Endothelial cell (in vitro differentiated cells): ENCODE measurements around the gene MYO7B. TPM values are rescaled to one million over a fixed set of nuclear protein-coding genes. Genes with fewer than 3 reads are reported as not detected.
"Not testable (repeated sequence)": the region's sequence is repeated elsewhere in the genome, so short reads cannot be mapped to it uniquely, and the experiment has no call there.

Experiments
- DNase-seq: peaks from one replicate; pipeline ENCODE4 v3.0.0; 2021; ENCODE audit warnings: low spot score
- H3K27ac Mint-ChIP-seq: one replicate; pipeline ENCODE4 v1.8.0; 2021; ENCODE audit warnings: mixed read lengths, inconsistent platforms; ENCODE audit not compliant: unreplicated experiment
- H3K27me3 Mint-ChIP-seq: one replicate; pipeline ENCODE4 v1.8.0; 2021; ENCODE audit warnings: mild to moderate bottlenecking, moderate library complexity, mixed read lengths, inconsistent platforms; ENCODE audit not compliant: unreplicated experiment
- H3K36me3 Mint-ChIP-seq: one replicate; pipeline ENCODE4 v1.8.0; 2021; ENCODE audit warnings: mild to moderate bottlenecking, low read depth, mixed read lengths, inconsistent platforms; ENCODE audit not compliant: unreplicated experiment
- H3K4me1 Mint-ChIP-seq: one replicate; pipeline ENCODE4 v1.8.0; 2021; ENCODE audit warnings: mild to moderate bottlenecking, mixed read lengths, inconsistent platforms; ENCODE audit not compliant: unreplicated experiment
- H3K4me3 Mint-ChIP-seq: one replicate; pipeline ENCODE4 v1.8.0; 2021; ENCODE audit warnings: mild to moderate bottlenecking, mixed read lengths, inconsistent platforms; ENCODE audit not compliant: unreplicated experiment
- H3K9me3 Mint-ChIP-seq: one replicate; pipeline ENCODE4 v1.8.0; 2021; ENCODE audit warnings: mixed read lengths, inconsistent platforms; ENCODE audit not compliant: unreplicated experiment
- total RNA-seq: library from RNA; stranded (reverse); fragmentation: NEBNext Ultra II Directional; extraction: Animal tissue kit (Norgen Biotek cat#: 25700); gene quantifications from one replicate; pipeline ENCODE4 v1.2.1, GENCODE V29; 2021; ENCODE audit not compliant: unreplicated experiment
- TF ChIP-seq, protein P1 (sequence below): fragments of 200-600 bp; sonication (generic); IDR thresholded peaks from one replicate; pipeline ENCODE4 v1.5.0; 2021; ENCODE audit warnings: antibody characterized with exemption; ENCODE audit not compliant: unreplicated experiment

Gene MYO7B
- total RNA-seq, 1 donor from 2014 or later: 0.90 TPM

DNA sequence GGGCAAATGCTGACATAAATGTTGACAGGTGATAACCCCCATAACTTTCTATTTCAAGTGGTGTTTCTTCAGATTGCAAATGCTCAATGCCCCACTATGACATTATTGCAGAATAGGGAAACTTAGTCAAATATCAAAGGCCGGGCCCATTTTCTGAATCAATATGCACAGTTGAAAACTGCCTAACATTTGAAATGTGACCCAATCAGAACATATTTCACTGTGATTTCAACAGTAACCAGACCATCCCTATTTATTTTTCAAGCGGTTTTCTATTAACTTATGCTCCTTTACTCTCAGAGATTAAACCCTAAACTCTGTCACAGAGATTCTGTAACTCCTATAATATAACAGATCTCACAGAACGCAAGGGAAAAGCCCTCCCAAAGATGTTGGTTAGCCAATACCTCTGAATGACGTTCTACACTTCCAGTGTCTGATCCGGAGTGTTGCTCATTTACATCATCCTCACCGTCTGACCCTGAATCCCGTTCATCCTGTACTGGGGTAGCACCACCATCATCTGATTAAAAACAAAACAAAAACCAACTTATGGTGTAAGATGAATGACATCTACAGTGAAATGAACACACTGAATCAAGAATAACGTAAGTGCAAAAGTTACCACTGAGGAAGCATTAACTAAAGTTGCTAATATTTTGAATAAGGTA lies 12.1 kb upstream of the MYO7B start:
- Mint-ChIP-seq H3K9me3 (no peaks in the 10 kb centered on the region), H3K4me3 (no peak overlapping the region), H3K36me3 (peaks cover 14% of the 10 kb centered on the region), H3K4me1 (peaks cover 18% of the 10 kb centered on the region), H3K27ac (no peak overlapping the region), H3K27me3 (peaks cover 14% of the 10 kb centered on the region)
- no peak for DNase-seq
- TF ChIP-seq, protein P1, sequence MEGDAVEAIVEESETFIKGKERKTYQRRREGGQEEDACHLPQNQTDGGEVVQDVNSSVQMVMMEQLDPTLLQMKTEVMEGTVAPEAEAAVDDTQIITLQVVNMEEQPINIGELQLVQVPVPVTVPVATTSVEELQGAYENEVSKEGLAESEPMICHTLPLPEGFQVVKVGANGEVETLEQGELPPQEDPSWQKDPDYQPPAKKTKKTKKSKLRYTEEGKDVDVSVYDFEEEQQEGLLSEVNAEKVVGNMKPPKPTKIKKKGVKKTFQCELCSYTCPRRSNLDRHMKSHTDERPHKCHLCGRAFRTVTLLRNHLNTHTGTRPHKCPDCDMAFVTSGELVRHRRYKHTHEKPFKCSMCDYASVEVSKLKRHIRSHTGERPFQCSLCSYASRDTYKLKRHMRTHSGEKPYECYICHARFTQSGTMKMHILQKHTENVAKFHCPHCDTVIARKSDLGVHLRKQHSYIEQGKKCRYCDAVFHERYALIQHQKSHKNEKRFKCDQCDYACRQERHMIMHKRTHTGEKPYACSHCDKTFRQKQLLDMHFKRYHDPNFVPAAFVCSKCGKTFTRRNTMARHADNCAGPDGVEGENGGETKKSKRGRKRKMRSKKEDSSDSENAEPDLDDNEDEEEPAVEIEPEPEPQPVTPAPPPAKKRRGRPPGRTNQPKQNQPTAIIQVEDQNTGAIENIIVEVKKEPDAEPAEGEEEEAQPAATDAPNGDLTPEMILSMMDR: no peak

DNA sequence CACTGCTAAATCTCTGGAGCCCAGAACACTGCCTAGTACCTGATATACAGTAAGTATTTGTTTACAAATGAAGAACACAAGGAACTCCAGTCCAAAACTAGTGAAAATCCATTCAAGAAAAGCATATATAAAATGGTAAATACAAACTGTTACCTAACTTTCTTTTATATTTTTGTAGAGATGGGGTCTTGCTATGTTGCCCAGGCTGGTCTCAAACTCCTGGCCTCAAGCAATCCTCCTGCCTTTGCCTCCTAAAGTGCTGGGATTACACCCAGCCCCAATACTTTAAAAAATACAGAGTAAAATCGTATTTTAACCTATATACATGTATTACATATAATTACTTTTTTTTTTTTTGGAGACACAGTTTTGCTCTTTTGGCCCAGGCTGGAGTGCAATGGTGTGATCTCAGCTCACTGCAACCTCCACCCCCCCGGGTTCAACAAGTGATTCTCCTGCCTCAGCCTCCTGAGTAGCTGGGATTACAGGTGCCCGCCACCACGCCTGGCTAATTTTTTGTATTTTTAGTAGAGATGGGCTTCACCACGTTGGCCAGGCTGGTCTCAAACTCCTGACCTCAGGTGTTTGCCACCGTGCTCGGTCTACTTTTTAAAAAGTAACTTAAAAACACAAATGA lies 11.2 kb upstream of the MYO7B start:
- peaks cover 14% of the 10 kb centered on the region for H3K27me3 Mint-ChIP-seq
- peaks cover 14% of the 10 kb centered on the region for H3K36me3 Mint-ChIP-seq
- peaks cover 18% of the 10 kb centered on the region for H3K4me1 Mint-ChIP-seq
- not testable (repeated sequence) for H3K9me3 Mint-ChIP-seq, H3K4me3 Mint-ChIP-seq, DNase-seq, H3K27ac Mint-ChIP-seq

DNA sequence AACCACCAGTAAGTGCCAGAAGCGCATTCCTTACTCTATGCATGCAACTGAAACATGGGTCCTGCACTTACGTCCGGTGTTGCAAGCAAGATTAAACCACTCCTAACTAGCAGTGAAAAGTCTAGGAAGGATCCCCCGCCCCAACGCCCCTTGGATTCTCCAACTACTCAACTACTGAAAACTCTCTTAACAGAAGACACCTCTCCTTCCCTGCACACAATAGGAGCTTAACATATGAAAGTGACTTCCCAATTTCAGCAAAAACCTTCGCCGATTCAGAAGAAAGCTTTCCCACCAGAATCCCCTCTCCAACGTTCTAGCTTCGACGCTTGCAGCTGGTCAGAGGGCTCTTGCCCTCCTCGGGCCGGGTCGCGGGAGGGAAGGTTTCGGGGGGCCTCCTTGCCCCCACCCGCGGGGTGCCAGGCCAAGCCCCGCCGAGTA lies 9.8 kb upstream of the MYO7B start:
- peak overlapping the region; percentile 99 for H3K4me3 Mint-ChIP-seq
- TF ChIP-seq, protein P1: no peak
- no peaks in the 10 kb centered on the region for H3K9me3 Mint-ChIP-seq
- peaks cover 18% of the 10 kb centered on the region for H3K27me3 Mint-ChIP-seq
- H3K36me3 Mint-ChIP-seq: peaks cover 14% of the 10 kb centered on the region
- DNase-seq: peak; percentile 31
- H3K4me1 Mint-ChIP-seq: peaks cover 18% of the 10 kb centered on the region
- H3K27ac Mint-ChIP-seq: peak overlapping the region; percentile 97

DNA sequence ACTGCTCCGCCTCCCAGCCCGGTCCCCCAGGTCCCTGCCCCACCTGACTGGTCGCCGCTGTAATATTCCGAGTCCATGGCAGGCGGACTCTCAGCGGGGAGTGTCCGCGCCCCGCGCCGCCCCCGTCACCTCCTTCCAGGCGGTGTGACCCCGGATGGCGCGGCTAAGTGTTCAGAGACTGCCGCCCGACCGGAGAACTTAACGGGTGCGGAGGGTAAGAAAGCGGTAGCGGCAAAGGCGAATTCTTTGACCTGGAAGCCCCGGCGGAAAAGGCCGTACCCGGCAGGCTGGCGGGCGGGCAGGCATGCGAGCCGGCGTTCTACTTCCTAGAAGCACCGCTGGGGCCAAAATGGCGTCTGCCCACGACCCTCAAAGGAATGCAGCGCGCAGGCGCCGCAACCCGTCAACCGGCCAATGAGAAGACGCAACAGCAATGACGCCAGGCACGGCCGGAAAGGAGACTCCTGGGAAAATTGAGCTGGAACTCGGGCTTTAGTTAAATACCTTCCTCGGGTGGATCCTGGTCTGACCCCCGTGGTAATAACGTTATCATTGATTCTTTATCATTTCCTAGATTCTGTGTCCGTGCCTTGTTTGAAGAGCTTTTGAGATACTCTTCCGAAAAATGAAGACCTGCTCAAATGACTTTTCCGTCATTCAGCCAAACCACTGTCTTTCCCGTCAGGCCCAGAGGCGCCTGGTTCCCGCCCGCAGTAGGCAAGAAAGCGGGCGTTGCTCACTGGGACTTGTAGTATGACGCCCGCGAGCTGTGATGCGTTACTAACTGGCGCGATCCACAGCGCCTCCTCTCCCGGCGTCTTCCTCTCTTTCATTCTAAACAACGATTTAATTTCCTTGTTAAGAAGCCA lies 9.1 kb upstream of the MYO7B start, which contains the start of gene IWS1:
Gene IWS1, minus strand, starts transcription at position 358 of the 869 bp plus-strand sequence. Its CDS starts 281 bp downstream, at position 77.
- Mint-ChIP-seq H3K9me3 (no peaks in the 10 kb centered on the region), H3K4me1 (peaks cover 18% of the 10 kb centered on the region), H3K4me3 (peak within 1 kb of the TSS; percentile 99), H3K36me3 (peaks cover 14% of the 10 kb centered on the region), H3K27me3 (peaks cover 18% of the 10 kb centered on the region), H3K27ac (peak within 1 kb of the TSS; percentile 97)
- TF ChIP-seq, protein P1: no peak
- peak; percentile 93 for DNase-seq

DNA sequence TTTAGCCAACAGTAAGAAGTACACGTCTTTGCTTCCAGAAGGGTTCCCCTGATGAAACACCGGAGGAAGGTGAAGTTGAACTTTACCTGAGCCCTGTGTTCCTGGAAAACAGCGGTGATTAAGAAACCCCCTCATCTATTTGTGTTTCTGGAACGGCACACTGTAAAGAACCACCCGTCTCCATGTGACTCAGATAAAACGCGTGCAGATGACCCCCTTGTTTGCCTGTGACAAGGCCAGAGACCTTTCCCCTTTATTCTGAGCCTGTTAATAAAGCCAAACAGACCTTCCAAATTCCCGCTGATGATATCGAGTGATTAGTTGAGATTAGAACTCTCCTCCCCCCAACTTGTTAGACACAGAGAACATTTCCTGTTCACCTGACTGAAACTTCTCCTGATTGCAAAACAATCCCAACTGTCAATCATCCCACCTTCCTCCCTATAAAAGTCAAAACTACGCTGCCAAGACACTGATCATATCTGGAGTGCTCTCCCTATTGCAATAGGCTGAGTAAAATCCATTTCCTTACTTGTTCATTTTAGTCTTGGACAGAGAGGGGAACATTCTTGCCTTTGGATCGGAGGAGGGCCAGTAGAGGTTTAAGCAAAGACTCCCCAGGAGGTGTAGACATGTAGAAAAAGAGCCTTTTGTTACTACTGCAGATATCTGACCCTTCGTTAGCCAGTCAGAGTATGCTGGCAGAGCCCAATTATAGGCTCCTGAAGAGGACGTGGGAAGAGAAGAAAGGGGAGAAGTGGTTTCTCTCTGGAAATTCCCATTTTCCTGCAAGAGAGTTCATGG lies 8.3 kb upstream of the MYO7B start:
- peaks cover 18% of the 10 kb centered on the region for H3K4me1 Mint-ChIP-seq
- TF ChIP-seq, protein P1: no peak
- peak overlapping the region; percentile 99 for H3K4me3 Mint-ChIP-seq
- H3K9me3 Mint-ChIP-seq: no peaks in the 10 kb centered on the region
- peak overlapping the region; percentile 97 for H3K27ac Mint-ChIP-seq
- DNase-seq: no peak
- H3K27me3 Mint-ChIP-seq: peaks cover 18% of the 10 kb centered on the region
- H3K36me3 Mint-ChIP-seq: peaks cover 11% of the 10 kb centered on the region
